ENCODE measurements around the gene MOB3B. TPM values are rescaled to one million over a fixed set of nuclear protein-coding genes. Genes with fewer than 3 reads are reported as not detected.

MOB3B gene
- total RNA-seq, 1 donor from 2014 or later: 9.4 TPM

DNA sequence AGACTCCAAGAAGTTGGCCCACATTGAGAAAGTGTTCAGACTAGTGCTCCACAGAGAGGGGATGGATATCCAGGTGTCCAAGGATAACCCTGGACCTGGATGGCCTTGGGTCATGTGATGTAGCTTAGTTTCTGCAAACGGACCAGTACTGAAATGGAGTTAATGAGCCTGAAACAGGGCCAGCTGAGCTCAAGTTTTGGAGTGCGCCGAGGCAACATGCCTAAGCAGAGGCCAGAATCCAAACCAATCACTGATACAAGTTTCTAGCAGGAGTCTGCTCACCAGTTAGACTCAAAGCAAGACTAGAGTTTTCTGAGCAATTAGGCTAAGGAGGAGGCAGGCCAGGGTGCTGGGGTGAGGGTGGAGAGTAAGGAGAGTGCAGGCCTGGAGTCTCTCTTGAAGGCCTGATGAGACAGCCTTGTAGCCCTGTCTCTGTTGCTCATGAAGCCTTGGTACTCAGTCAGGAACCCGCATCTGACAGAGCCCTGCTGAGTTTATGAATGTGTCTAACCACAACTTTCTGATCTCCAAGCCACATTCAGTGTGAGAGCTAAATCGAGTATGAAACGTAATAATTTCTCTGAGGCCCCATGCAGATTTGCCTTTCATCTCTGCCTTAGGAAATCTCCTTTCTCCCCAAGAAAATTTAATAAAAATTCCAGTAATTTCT lies 163.8 kb downstream of the MOB3B start:
- no peak for DNase-seq (ENCODE audit: low spot score)

GRCh38 chr9:27362447-27363210 lies 167.0 kb downstream of the MOB3B start:
- no peak for DNase-seq (ENCODE audit: low spot score)

GRCh38 chr9:27361492-27361891 lies 168.1 kb downstream of the MOB3B start:
- DNase-seq (ENCODE audit: low spot score): no peak

DNA sequence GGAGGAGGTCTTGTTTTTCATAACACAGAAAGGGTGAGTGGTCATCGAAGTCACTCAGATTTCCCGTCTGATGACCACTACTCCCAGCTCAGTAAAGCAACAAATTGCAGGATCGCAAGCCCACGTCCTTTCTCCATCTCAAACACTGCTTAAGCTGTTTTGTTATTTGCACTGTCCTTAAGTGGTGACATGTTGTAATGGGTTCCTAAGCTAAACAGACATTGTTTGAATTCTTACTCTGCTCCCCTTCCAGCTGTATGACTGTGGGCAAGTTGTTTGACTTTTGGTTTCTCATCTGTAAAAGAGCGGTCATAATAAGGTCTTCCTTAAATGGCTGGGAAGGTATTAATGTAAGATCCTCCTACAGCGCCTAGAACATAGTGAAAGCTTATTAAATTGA lies 169.9 kb downstream of the MOB3B start:
- no peak for DNase-seq (ENCODE audit: low spot score)

DNA sequence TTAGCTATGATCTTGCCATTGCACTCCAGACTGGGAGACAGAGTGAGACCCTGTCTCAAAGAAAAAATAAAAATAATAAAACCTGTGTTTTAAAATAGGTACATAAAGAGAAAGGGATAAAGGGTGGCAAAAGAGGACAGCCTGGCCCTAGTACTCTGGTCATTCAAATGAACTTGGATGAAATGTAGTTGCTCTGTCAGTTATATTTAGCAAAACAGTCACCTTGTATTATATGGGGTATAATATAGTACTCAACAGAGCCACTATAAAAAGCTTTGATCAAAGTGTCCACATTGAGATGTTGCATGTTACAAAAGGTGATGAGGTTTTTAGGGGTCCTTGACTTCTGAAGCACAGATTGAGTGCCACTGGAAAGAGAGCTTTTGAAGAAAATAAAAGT lies 171.6 kb downstream of the MOB3B start:
- no peak for DNase-seq (ENCODE audit: low spot score)

GRCh38 chr9:27356446-27356845 lies 173.2 kb downstream of the MOB3B start:
- no peak for DNase-seq (ENCODE audit: low spot score)

DNA sequence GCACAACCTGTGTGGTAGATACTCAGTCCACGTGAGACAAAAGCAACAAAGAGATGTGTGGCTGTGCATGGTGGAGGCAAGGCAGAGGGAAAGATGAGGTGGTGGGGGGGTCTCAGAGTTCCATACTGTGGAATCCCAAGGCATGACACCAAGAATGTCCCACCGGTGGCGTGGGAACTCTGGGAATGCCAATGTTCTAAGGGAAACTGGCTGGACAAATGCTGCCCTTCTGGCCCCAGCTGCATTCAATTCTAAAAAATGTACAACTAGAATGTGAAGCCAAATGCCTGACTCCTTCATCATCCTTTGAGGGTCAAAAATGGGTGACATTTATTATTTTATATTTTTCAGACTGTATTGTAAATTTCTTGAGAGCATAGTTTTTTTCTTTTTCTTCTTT lies 174.4 kb downstream of the MOB3B start:
- DNase-seq (ENCODE audit: low spot score): no peak

DNA sequence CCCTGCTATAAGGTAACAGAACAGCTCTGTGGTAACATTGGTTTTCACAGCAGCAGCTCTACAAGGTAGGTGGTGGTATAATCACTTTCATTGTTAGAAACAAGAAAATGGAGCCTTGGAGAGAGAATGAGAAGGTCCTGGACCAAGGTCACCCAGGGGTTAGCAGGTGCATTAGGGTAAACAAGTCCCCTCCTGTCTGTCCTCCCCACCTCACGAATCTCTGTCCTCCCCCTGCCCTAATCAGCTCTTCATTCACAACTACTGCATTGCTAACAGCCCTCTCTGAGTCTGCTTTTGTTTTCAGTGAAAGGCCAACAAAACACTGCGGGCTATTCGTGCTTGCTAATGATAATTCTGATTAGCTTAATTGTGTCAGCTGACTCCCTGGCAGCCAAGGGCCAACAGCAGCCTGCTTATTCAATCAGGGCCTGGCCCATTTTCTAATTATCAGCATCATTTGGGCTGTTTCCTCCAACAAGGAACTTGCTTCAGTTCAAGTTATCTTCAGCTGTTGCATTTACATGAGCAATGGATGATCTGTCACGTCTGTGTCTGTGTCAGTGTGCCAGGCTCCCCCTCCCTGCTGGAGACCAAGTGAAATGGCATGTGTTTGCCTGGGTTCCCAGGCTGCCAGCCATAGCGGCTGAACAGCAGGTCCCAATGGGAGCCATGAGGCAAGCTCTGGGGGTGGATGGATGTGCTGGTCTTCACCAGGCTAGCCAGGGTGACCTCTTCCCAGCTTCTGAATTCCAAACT lies 176.0 kb downstream of the MOB3B start:
- DNase-seq (ENCODE audit: low spot score): no peak

- no peak for DNase-seq (ENCODE audit: low spot score)
These were observed 176.5 kb downstream of the MOB3B start for GRCh38 chr9:27353166-27353473.

DNA sequence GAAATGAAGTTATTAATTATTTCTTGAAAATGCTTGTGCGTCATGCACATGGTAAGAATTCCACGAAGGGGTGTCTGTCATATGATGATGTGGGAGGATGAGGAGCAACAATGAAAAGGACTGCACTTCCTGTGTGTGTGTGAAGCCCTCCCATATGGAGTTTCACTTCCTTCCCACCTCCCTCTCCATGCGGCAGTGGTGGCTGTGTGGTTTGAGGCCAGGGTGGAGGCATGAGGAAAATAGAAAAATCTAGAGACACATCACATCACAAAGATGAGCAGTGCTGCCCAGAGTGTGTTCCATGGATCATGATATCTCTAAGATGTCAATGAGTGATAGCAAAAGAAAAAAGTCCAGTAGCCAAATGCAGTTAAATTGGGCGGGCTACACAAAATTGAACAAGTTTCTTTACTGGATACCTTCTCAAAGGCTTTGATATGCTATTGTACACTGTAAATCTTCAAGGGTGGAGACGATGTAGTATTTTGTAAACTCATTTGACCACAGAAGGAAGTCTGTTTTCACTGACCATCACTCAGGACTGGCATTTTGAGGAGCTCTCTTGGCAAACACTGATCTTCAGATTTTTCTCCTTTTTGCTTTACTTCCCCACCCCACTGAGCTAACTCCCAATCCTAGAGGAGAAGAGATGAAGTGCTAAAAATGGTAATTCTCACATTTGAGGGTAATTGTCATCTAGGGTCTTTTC lies 177.0 kb downstream of the MOB3B start:
- no peak for DNase-seq (ENCODE audit: low spot score)

- DNase-seq (ENCODE audit: low spot score): no peak
These were observed 178.2 kb downstream of the MOB3B start for GRCh38 chr9:27351438-27351837.

GRCh38 chr9:27350382-27350976 lies 179.1 kb downstream of the MOB3B start:
- DNase-seq (ENCODE audit: low spot score): no peak

DNA sequence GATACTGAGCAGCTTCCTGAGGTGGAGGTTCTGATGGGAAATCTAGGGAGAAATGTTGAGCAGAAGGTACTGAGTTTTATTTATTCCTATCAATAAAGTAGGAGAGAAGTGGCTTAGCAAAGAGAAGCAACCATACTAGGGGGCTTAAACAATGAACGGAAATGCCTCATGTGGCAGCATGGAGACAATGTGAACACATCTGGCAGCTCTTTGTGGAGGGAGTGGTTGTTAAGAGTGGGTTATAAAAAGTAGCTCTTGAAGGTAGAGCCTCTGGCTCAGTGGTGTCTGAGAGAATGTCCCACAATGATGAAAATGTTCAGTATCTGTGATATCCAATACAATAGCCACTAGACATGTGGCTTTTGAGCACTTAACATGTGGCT lies 179.9 kb downstream of the MOB3B start:
- no peak for DNase-seq (ENCODE audit: low spot score)

DNA sequence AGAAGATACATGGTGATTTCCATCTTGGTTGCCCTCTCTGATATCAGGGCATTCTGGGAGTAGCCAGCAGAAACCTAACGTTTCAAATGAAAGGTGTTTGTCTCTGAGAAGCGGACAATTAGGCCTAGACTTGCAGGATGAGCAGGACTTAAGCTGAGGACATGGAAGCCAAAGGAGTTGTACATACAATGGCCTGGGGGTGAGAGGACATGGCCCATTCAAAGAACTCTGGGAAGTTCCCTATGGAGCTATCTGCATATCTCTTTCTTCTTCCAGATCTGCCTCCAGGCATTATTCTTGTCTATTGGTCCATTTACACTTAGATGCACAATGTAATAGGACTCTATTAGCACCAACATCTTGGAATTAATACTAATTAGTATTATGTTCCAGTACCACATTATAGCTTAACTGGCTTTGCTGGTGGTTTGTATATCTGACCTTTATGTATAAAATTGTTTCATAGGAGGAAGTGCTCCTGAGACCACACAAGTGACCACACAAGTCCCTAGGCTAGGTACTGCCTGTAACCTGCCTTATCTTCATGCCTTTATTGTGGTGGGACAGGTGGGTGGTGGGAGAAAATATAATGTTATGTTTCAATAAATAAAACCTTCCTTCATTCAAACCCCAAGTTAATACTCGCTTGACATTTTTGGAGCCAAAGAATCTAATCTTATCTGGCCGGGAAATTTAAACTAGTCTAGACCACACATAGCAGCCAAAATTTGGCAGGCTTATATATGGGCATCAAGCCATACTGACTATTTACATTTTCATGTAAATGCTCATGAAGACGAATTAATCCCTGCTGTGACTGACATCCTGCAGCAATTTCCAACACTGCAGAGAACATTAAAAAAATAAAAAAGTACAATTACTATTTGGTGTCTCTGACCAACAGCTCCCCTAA lies 180.6 kb downstream of the MOB3B start:
- no peak for DNase-seq (ENCODE audit: low spot score)

GRCh38 chr9:27347889-27348288 lies 181.7 kb downstream of the MOB3B start:
- no peak for DNase-seq (ENCODE audit: low spot score)

- DNase-seq (ENCODE audit: low spot score): no peak
These were observed 184.8 kb downstream of the MOB3B start for GRCh38 chr9:27344776-27345175.

DNA sequence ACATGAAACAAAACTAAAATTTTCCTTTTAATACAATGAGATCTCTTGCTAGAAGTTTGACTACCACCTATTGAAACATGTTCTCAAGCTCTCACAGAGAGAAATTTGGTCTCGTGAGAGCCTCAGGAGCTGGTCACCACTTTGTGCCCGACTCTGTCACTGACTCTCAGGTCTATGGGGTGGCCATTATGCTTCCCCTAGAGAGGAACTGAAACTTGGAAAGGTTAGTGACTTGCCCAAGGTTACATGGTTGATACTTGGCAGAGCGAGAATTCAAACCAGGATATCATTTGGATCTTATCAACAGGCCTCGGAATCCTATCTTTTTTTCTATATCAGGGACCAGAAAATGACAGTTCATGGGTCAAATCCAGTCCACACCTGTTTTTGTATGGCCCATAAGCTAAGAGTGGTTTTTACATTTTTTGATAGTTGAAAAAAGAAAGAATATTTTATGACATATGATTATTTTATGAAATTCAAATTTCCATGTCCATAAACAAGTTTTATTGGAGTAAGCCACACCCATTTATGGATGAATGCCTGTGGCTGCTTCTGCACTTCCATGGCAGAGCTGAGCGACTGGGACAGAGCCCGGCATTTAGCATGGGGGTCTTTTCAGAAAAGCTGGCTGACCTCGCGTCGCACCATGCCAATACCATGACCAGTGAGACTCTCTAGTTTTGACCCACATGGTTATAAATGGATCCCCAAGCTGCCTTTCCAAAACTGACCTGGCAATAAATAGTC lies 187.9 kb downstream of the MOB3B start:
- DNase-seq (ENCODE audit: low spot score): no peak

- no peak for DNase-seq (ENCODE audit: low spot score)
These were observed 188.6 kb downstream of the MOB3B start for GRCh38 chr9:27340961-27341511.

- DNase-seq (ENCODE audit: low spot score): no peak
These were observed 189.3 kb downstream of the MOB3B start for GRCh38 chr9:27340285-27340674.
